EH (cell line): ENCODE results near the gene FOXD4L4.
"Not testable (repeated sequence)": the region's sequence is repeated elsewhere in the genome, so short reads cannot be mapped to it uniquely, and the experiment has no call there.

Experiments used
- DNase-seq: peaks from one replicate; pipeline ENCODE4 v3.0.0-alpha.2; 2015; ENCODE audit warnings: low read depth

Gene FOXD4L4

GRCh38 chr9:65737096-65737564 is at the start of gene FOXD4L4:
FOXD4L4 (plus strand) TSS chr9:65737146; CDS start chr9:65737146, 0 bp downstream.
- not testable (repeated sequence) for DNase-seq

GRCh38 chr9:65703550-65703949 is 33.4 kb upstream of the FOXD4L4 start:
- not testable (repeated sequence) for DNase-seq

- not testable (repeated sequence) for DNase-seq
Measured at GRCh38 chr9:65714445-65714844, 22.5 kb upstream of the FOXD4L4 start.

- DNase-seq, result not testable (repeated sequence)
Measured at GRCh38 chr9:65738133-65738532, 1.2 kb downstream of the FOXD4L4 start.
